Neural crest cell (in vitro differentiated cells): ENCODE data around the gene VPS45. TPM values are rescaled to one million over a fixed set of nuclear protein-coding genes. Genes with fewer than 3 reads are reported as not detected.

ENCODE experiments used
- DNase-seq: peaks from one replicate; pipeline ENCODE4 v3.0.0; 2021; ENCODE audit warnings: low read depth, mixed read lengths, low spot score
- H3K27ac Mint-ChIP-seq: one replicate; pipeline ENCODE4 v1.8.0; 2021; ENCODE audit warnings: mild to moderate bottlenecking, mixed read lengths; ENCODE audit not compliant: unreplicated experiment
- H3K27me3 Mint-ChIP-seq: 2 replicates; pipeline ENCODE4 v1.8.0; 2021; ENCODE audit warnings: low read depth, mild to moderate bottlenecking, mixed read lengths
- H3K36me3 Mint-ChIP-seq: 2 replicates; pipeline ENCODE4 v1.8.0; 2021; ENCODE audit warnings: low read depth, mild to moderate bottlenecking, mixed read lengths
- H3K4me1 Mint-ChIP-seq: 2 replicates; pipeline ENCODE4 v1.8.0; 2021; ENCODE audit warnings: mixed read lengths
- H3K4me3 Mint-ChIP-seq: one replicate; pipeline ENCODE4 v1.8.0; 2021; ENCODE audit warnings: mild to moderate bottlenecking, mixed read lengths
- H3K9me3 Mint-ChIP-seq: 2 replicates; pipeline ENCODE4 v1.8.0; 2021; ENCODE audit warnings: mixed read lengths
- CTCF ChIP-seq: fragments of 200-600 bp; sonication (generic); conservative IDR thresholded peaks from 2 replicates; pipeline ENCODE4 v1.5.0; 2021; ENCODE audit warnings: antibody characterized with exemption, mild to moderate bottlenecking
- total RNA-seq: library from RNA; stranded (reverse); gene quantifications from 2 replicates; pipeline ENCODE4 v1.2.1, GENCODE V29; 2021

VPS45 gene
- total RNA-seq, 1 donor from 2014 or later: 48.8 TPM

GRCh38 chr1:150072959-150073358 is 5.4 kb downstream of the VPS45 start:
- Mint-ChIP-seq H3K9me3 (no peaks in the 10 kb centered on the region), H3K27ac (no peak overlapping the region), H3K4me3 (peak overlapping the region; percentile 66), H3K27me3 (no peaks in the 10 kb centered on the region), H3K4me1 (peaks cover 21% of the 10 kb centered on the region), H3K36me3 (peaks cover 25% of the 10 kb centered on the region)
- DNase-seq: no peak
- peak; percentile 57 for TF ChIP-seq CTCF

GRCh38 chr1:150073516-150073915 is 5.9 kb downstream of the VPS45 start:
- Mint-ChIP-seq H3K36me3 (peaks cover 27% of the 10 kb centered on the region), H3K4me1 (peaks cover 16% of the 10 kb centered on the region), H3K27me3 (no peaks in the 10 kb centered on the region), H3K9me3 (no peaks in the 10 kb centered on the region), H3K4me3 (no peak overlapping the region), H3K27ac (no peak overlapping the region)
- DNase-seq: no peak
- no peak for TF ChIP-seq CTCF

GRCh38 chr1:150076066-150076465 is 8.5 kb downstream of the VPS45 start:
- no peak overlapping the region for H3K4me3 Mint-ChIP-seq
- no peak for TF ChIP-seq CTCF
- no peaks in the 10 kb centered on the region for H3K9me3 Mint-ChIP-seq
- H3K36me3 Mint-ChIP-seq: peaks cover 22% of the 10 kb centered on the region
- H3K4me1 Mint-ChIP-seq: no peaks in the 10 kb centered on the region
- H3K27me3 Mint-ChIP-seq: no peaks in the 10 kb centered on the region
- H3K27ac Mint-ChIP-seq: no peak overlapping the region
- no peak for DNase-seq

DNA sequence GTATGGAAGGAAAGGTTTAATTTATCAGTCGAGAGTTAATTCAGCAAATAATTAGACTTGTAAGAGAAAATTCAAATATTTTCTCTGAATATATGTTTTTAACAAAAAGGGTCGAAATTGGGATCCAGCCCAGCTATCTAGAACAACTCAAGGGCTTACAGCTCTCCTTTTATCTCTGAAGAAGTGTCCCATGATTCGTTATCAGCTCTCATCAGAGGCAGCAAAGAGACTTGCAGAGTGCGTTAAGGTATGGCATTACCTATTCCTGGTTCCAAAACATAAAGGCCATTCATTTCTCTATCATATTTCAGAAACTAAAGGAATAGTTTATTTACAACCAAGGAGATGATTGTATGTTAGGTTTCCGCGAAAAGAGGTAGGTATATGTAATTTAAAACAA is 9.4 kb downstream of the VPS45 start:
- peaks cover 20% of the 10 kb centered on the region for H3K36me3 Mint-ChIP-seq
- DNase-seq: no peak
- no peak overlapping the region for H3K27ac Mint-ChIP-seq
- no peaks in the 10 kb centered on the region for H3K9me3 Mint-ChIP-seq
- no peaks in the 10 kb centered on the region for H3K27me3 Mint-ChIP-seq
- H3K4me1 Mint-ChIP-seq: no peaks in the 10 kb centered on the region
- H3K4me3 Mint-ChIP-seq: no peak overlapping the region
- no peak for TF ChIP-seq CTCF

DNA sequence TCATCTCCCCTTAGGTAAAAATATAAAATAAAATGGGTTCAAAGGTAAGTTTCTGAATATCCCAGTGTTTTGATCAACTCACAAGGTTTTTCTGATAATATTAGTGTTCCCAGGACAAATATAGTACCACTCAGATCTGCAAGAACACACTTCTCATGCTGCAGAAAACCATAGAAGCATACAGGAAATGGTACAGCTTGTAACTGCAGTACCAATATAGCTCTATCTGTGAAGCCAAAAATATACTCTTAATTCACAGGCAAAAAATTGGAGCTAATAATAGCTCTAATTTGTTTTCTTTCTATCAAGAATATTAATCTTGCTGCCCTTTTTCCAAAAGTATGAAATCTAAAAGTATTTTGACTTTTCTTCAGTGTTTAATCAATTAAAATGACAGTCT is 13.2 kb downstream of the VPS45 start:
- H3K4me3 Mint-ChIP-seq: no peak overlapping the region

More for the DNA sequence above, 13.2 kb downstream of the VPS45 start:
- no peaks in the 10 kb centered on the region for H3K9me3 Mint-ChIP-seq
- no peak for TF ChIP-seq CTCF
- no peaks in the 10 kb centered on the region for H3K27me3 Mint-ChIP-seq
- DNase-seq: no peak
- H3K36me3 Mint-ChIP-seq: peaks cover 11% of the 10 kb centered on the region
- H3K27ac Mint-ChIP-seq: no peak overlapping the region
- H3K4me1 Mint-ChIP-seq: peaks cover 6% of the 10 kb centered on the region
